Endothelial cell of umbilical vein (primary cell): ENCODE measurements around the gene PPP1R9A. TPM values are rescaled to one million over a fixed set of nuclear protein-coding genes. Genes with fewer than 3 reads are reported as not detected.

Source experiments
- BruUV-seq: library from RNA; stranded (reverse); fragments of 400-500 nt; replicated peaks from 2 replicates; lab custom pipeline; 2021; lab: Mats Ljungman, UMichigan
- CTCF ChIA-PET: fragments of 300-600, 350-600 bp; sonication (Branson Sonifier 250); formaldehyde crosslinking; loops from one replicate; lab custom pipeline; 2021; ENCODE audit warnings: antibody characterized with exemption, inconsistent platforms; lab: Charles Lee
- POLR2A ChIA-PET: fragments of 300-600, 350-600 bp; sonication (Branson Sonifier 250); formaldehyde crosslinking; loops from one replicate; lab custom pipeline; 2021; ENCODE audit warnings: antibody characterized with exemption, inconsistent platforms; lab: Charles Lee
- DNase-seq: peaks from one replicate; pipeline ENCODE4 v3.0.0-alpha.2; 2011; ENCODE audit warnings: low read depth, low spot score
- FAIRE-seq: peaks from 2 replicates; lab custom pipeline; 2011; peaks lifted over from hg19 to GRCh38; lab: Jason Lieb, UNC
- H2AFZ ChIP-seq: 2 replicates; pipeline ENCODE4 v1.6.0; 2012; ENCODE audit warnings: low read depth, low read length, control low read depth, inconsistent platforms
- H3K27ac ChIP-seq: 2 replicates; pipeline ENCODE4 v1.5.1; 2011; ENCODE audit warnings: low read depth, mild to moderate bottlenecking, control low read depth, low read length, moderate library complexity; ENCODE audit not compliant: insufficient read depth
- H3K27me3 ChIP-seq, 2 experiments: 2 replicates each; pipeline versions ENCODE4 v1.6.0 to v1.6.1; 2011; ENCODE audit warnings: low read length in 2 of 2, mixed read lengths in 1 of 2; ENCODE audit not compliant: control insufficient read depth in 2 of 2, insufficient read depth in 2 of 2
- H3K36me3 ChIP-seq, 2 experiments: 2 replicates in 1 of 2; 3 replicates in 1 of 2; pipeline ENCODE4 v1.5.1; 2011; ENCODE audit warnings: low read length in 2 of 2, mild to moderate bottlenecking in 1 of 2, moderate library complexity in 1 of 2; ENCODE audit not compliant: control insufficient read depth in 2 of 2, insufficient read depth in 2 of 2; ENCODE audit errors: extremely low read depth in 1 of 2
- H3K4me1 ChIP-seq: 3 replicates; pipeline ENCODE4 v1.5.1; 2011; ENCODE audit warnings: mild to moderate bottlenecking, low read length; ENCODE audit not compliant: control insufficient read depth, insufficient read depth; ENCODE audit errors: extremely low read depth
- H3K4me2 ChIP-seq: 2 replicates; pipeline ENCODE4 v1.6.1; 2011; ENCODE audit warnings: low read length, control low read depth, mixed read lengths; ENCODE audit not compliant: insufficient read depth
- H3K4me3 ChIP-seq, 3 experiments: fragments of 200-600 bp in 1 of 3; sonication (generic), shearing (Covaris generic) in 1 of 3; replicated peaks in 1 of 3; 2 replicates each; pipeline ENCODE4 v1.5.1; 2011 to 2016; ENCODE audit warnings: control low read depth in 3 of 3, low read length in 3 of 3, mild to moderate bottlenecking in 2 of 3, inconsistent platforms in 1 of 3, low read depth in 1 of 3, moderate library complexity in 1 of 3; ENCODE audit not compliant: insufficient read depth in 1 of 3
- H3K79me2 ChIP-seq: 2 replicates; pipeline ENCODE4 v1.6.0; 2012; ENCODE audit warnings: low read length, inconsistent platforms; ENCODE audit not compliant: control insufficient read depth, insufficient read depth
- H3K9ac ChIP-seq: replicated peaks from 2 replicates; pipeline ENCODE3; 2011; ENCODE audit warnings: low read length, control low read depth; ENCODE audit not compliant: insufficient read depth; ENCODE audit errors: extremely low read depth
- H3K9me1 ChIP-seq: replicated peaks from 3 replicates; pipeline ENCODE4 v1.6.0; 2011; ENCODE audit warnings: mild to moderate bottlenecking, low read length; ENCODE audit not compliant: control insufficient read depth, insufficient read depth; ENCODE audit errors: extremely low read depth
- H3K9me3 ChIP-seq: replicated peaks from 2 replicates; pipeline ENCODE4 v1.5.1; 2012; ENCODE audit warnings: low read length, inconsistent platforms; ENCODE audit not compliant: control insufficient read depth, insufficient read depth
- H4K20me1 ChIP-seq: replicated peaks from 2 replicates; pipeline ENCODE3; 2011; ENCODE audit warnings: mild to moderate bottlenecking, low read length; ENCODE audit not compliant: control insufficient read depth, insufficient read depth; ENCODE audit errors: extremely low read depth
- CTCF ChIP-seq, 2 donors: IDR thresholded peaks; 1 replicate in 1 of 2; 2 replicates in 1 of 2; pipeline ENCODE4 v1.5.1; 2011; ENCODE audit warnings: low read length in 2 of 2, mild to moderate bottlenecking in 2 of 2, moderate library complexity in 2 of 2, control low read depth in 1 of 2, inconsistent platforms in 1 of 2, low read depth in 1 of 2; ENCODE audit not compliant: insufficient read depth in 1 of 2; ENCODE audit errors: extremely low read depth in 1 of 2
- EZH2 ChIP-seq: IDR thresholded peaks from 2 replicates; pipeline ENCODE4 v1.6.1; 2012; ENCODE audit warnings: borderline replicate concordance, low read depth, mild to moderate bottlenecking, moderate library complexity, low read length, inconsistent platforms; ENCODE audit not compliant: severe bottlenecking
- FOS ChIP-seq: IDR thresholded peaks from 2 replicates; pipeline ENCODE4 v1.6.1; 2011; ENCODE audit warnings: mild to moderate bottlenecking, low read length, moderate library complexity, borderline replicate concordance; ENCODE audit not compliant: insufficient read depth
- GATA2 ChIP-seq: IDR thresholded peaks from 2 replicates; pipeline ENCODE4 v1.7.0; 2011; ENCODE audit warnings: low read depth, mild to moderate bottlenecking, moderate library complexity, mixed read lengths, low read length; ENCODE audit not compliant: insufficient read length, insufficient read depth
- JUN ChIP-seq: IDR thresholded peaks from 2 replicates; pipeline ENCODE4 v1.6.1; 2011; ENCODE audit warnings: borderline replicate concordance, low read depth; ENCODE audit not compliant: insufficient read length, insufficient read depth
- MAX ChIP-seq: IDR thresholded peaks from 2 replicates; pipeline ENCODE4 v1.6.1; 2011; ENCODE audit not compliant: insufficient read depth, insufficient read length
- MYC ChIP-seq: IDR thresholded peaks from one replicate; pipeline ENCODE4 v1.6.1; 2011; ENCODE audit warnings: mild to moderate bottlenecking, low read depth, low read length
- POLR2A ChIP-seq: IDR thresholded peaks from 2 replicates; pipeline ENCODE4 v1.6.1; 2012; ENCODE audit warnings: low read depth, mild to moderate bottlenecking, control low read depth, low read length
- POLR2AphosphoS5 ChIP-seq: IDR thresholded peaks from 2 replicates; pipeline ENCODE4 v1.6.1; 2012; ENCODE audit warnings: low read depth, mild to moderate bottlenecking, control low read depth, low read length, moderate library complexity; ENCODE audit not compliant: insufficient read depth
- dilution Hi-C: fragments of 300-500 bp; cut with MboI; formaldehyde crosslinking; loops from one replicate; pipeline ENCODE4 v1.15.0; 2019; ENCODE audit warnings: low sequenced_read_pairs; ENCODE audit not compliant: extremely low pct_ligation_motif_present
- intact Hi-C: fragments of 100-400 bp; cut with micrococcal nuclease; formaldehyde crosslinking; loops from one replicate; pipeline ENCODE4 v1.10.0; 2022
- polyA plus RNA-seq, 4 experiments: library from polyadenylated mRNA; depleted of rRNA in 3 of 4; stranded (reverse) in 3 of 4; unstranded in 1 of 4; fragments of >200 nt; gene quantifications; 2 replicates each; pipeline versions ENCODE4 v1.2.1 to v1.2.3, GENCODE V29; 2011 to 2012; ENCODE audit warnings: missing spikeins in 1 of 4
- total RNA-seq: library from RNA; stranded (reverse); gene quantifications from 2 replicates; pipeline ENCODE4 v1.2.3, GENCODE V29; 2021

The PPP1R9A gene
- total and polyA plus RNA-seq, 2 donors (not counting 3 experiments of a cell fraction or from before 2014, with no cell fraction given): 0.50 to 3.0 TPM

GRCh38 chr7:95172420-95172819 is 265.0 kb downstream of the PPP1R9A start:
- CTCF ChIA-PET: no interaction called here
- BruUV-seq: no TSS peak

More at GRCh38 chr7:95172420-95172819, 265.0 kb downstream of the PPP1R9A start:
- H3K9ac ChIP-seq: no peak overlapping the region
- H3K4me3 ChIP-seq: no peak overlapping the region
- DNase-seq (no peak), FAIRE-seq (no peak)
- no peaks in the 10 kb centered on the region for H3K9me1 ChIP-seq
- H3K36me3 ChIP-seq: no peaks in the 10 kb centered on the region
- no peak for TF ChIP-seq FOS
- no peak for TF ChIP-seq EZH2
- TF ChIP-seq CTCF (IDR thresholded peaks at IDR 0.05; ENCODE audit: extremely low read depth in 1 of 2, insufficient read depth in 1 of 2, low read depth in 1 of 2, low read length in 2 of 2): no peak
- TF ChIP-seq POLR2AphosphoS5: no peak
- TF ChIP-seq GATA2: no peak
- no peak for TF ChIP-seq POLR2A
- TF ChIP-seq MYC: no peak
- no peak for TF ChIP-seq JUN
- TF ChIP-seq MAX: no peak
- no peak overlapping the region for H3K4me2 ChIP-seq
- no peak overlapping the region for H3K27ac ChIP-seq
- H3K4me1 ChIP-seq: no peaks in the 10 kb centered on the region
- H2AFZ ChIP-seq: no peak overlapping the region
- no peaks in the 10 kb centered on the region for H3K79me2 ChIP-seq
- H3K9me3 ChIP-seq: no peaks in the 10 kb centered on the region
- H3K27me3 ChIP-seq: no peaks in the 10 kb centered on the region
- dilution Hi-C loops (no loop called here), intact Hi-C loops (no loop called here)
- no peaks in the 10 kb centered on the region for H4K20me1 ChIP-seq
- POLR2A ChIA-PET: interaction anchor here (0.6 kb wide), 1 partner anchor 1515 kb away, joined by 3 read pairs; no protein-coding TSS in a partner anchor
